KBM-7 (cell line): ENCODE measurements around the gene PSME3IP1.

Experiments used
- DNase-seq: peaks from one replicate; pipeline ENCODE4 v3.0.0-alpha.2; 2015
- in situ Hi-C: fragments of 300-500 bp; cut with MboI; formaldehyde crosslinking; loops from 2 replicates; pipeline ENCODE4 v1.14.3; 2020; ENCODE audit warnings: low sequenced_read_pairs, low pct_unique_long_range_greater_than_20kb, mixed read lengths

PSME3IP1 gene

GRCh38 chr16:57131351-57131970 lies 54.4 kb downstream of the PSME3IP1 start:
- in situ Hi-C loops: no loop called here
- DNase-seq: no peak

GRCh38 chr16:57130950-57131321 lies 54.9 kb downstream of the PSME3IP1 start:
- in situ Hi-C loops: no loop called here

DNA sequence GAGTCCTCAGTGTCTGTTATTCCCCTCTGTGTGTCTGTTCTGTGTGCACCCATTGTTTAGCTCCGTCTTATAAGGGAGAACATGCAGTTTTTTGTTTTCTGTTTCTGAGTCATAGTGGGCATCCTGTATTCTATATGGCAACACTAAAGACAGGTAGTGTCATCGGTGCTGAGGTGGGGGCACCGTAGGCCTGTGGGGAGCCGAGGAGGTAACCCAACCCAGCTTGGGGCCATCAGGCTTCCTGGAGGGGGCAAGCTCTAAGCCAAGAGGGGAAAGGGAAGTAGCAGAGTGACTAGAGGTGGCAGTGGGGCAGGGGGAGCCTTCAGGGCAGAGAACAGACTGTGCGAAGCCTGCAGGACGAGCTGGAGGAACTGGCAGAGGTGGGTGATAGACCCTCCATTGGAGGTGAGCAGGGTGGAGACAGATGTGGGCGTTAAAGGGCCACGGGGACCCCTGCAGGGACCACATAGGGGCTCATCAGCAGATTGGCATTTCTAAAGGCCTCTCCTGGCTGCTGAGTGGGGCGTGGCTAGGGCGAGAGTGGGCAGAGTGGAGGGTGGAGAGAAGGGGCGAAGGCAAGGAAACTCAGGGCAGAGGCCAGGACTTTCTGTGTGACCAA lies 57.0 kb downstream of the PSME3IP1 start:
- in situ Hi-C loops: no loop called here
- no peak for DNase-seq

More at GRCh38 chr16:57130950-57131321, 54.9 kb downstream of the PSME3IP1 start:
- DNase-seq: no peak

DNA sequence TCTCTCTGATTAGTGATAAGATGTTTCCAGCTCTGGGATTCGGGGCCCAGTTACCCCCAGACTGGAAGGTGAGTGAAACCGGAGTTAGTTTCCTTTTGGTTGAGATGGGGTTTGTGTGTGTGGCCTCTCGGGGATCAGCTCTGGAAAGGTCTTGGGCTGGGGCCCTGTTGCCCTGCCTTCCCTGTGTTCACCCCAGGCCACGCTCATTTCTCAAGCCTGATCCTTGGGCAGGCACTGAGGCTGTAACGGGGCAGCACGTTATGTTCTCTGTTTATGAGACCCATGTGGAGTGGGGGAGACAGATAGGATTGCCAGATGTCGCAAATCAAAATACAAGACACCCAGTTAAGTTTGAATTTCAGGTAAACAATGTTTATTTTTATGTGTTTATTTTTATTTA lies 58.0 kb downstream of the PSME3IP1 start:
- DNase-seq: no peak
- in situ Hi-C loops: no loop called here

DNA sequence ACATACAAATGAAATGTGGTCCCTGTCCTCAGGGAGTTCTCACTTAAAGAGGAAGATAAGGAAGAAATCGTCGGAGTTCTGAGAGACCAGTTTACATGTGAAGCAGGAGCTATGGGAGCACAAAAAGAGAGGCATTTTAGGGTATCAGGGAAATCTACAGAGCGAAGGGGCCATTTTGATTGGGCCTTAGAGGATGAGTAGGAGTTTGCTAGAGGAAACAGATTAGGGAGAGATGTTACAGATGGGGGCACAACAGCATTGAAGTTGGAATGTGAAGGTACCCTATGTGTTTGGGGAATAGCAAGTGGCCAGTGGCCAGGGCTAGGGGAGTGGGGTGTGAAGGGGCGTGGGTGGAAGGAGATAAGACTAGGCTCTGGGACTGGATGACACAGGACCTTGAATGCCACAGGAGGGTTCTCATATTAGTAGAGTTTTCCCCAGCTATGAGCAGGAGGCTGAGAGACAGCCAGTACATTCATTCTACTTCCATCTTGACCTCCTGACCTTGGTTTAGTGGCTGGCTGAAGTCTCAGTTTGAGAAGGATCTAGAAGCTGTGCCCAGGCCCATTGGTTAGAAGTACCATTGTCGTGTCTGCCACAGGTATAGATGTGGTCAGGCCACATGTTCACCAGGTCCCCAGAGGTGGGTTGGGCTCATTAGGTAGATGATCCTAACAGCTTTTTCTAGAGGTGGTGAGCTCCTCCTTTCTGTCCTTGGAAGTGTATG lies 58.6 kb downstream of the PSME3IP1 start:
- DNase-seq: no peak
- in situ Hi-C loops: no loop called here

- DNase-seq: no peak
- in situ Hi-C loops: no loop called here
These were observed 59.4 kb downstream of the PSME3IP1 start for GRCh38 chr16:57126411-57126810.

DNA sequence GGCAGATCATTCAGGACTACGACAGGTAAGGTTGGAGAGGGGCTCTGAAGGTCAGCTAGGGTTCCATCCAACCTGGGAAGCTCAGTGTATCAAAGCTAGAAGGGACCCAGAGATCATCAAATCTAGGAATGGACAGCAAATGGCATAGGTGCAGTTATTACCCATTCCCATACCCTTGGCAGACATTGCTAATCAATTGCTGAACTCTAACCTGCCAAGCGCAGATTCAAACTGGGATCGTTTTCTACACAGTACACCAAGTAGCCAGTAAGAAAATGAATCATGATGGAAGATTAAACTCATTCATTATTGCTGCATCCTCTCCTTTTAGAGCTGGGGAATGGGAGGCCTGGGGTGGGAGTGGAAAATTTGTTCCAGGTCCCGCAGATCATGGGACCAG lies 59.9 kb downstream of the PSME3IP1 start:
- in situ Hi-C loops: no loop called here
- DNase-seq: no peak

DNA sequence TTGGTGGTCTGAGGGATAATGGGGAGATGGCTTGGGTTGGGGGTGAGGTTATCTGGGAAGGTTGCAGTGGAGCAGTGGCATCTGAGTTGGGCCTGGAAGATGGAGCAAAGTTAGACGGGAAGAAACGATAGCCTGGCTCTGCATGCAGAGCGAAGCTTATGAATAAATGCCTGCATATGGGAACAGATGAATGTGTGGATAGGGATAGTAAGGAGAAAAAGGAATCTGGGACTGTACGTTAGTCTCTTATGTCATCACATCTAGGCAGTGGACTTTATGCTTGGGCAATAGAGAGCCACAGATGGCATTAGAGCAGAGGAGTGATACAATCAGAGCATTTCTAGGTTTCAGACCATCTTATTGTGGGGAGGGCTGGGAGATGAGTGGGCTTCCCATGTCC lies 60.5 kb downstream of the PSME3IP1 start:
- in situ Hi-C loops: no loop called here

DNA sequence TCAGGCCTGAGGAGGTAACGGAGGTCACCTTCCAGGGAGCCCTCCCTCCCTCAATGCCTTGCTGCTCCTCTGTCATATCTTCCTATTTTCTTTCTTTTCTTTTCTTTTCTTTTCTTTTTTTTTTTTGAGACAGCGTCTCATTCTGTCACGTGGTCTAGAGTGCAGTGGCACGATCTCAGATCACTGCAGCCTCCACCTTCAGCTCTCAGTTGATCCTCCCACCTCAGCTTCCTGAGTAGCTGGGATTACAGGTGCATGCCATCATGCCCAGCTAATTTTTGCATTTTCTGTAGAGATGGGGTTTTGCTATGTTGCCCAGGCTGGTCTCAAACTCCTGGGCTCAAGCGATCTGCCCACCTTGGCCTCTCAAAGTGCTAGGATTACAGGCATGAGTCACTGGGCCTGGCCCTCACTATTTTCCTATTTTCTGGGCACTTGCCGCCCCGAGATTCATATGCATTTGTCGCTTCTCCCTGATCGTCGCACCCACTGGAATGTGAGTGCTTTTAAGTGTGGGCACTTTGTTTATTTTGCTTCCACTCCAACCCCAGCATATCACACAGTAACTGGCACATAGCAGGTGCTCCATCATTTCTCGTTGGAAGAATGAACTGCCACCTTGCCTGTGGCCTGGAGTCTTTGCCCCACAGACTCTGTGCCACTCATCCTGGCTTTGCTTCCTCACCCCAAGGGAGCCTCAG lies 61.7 kb downstream of the PSME3IP1 start:
- DNase-seq: no peak
- in situ Hi-C loops: no loop called here

More for the DNA sequence above, 60.5 kb downstream of the PSME3IP1 start:
- no peak for DNase-seq

DNA sequence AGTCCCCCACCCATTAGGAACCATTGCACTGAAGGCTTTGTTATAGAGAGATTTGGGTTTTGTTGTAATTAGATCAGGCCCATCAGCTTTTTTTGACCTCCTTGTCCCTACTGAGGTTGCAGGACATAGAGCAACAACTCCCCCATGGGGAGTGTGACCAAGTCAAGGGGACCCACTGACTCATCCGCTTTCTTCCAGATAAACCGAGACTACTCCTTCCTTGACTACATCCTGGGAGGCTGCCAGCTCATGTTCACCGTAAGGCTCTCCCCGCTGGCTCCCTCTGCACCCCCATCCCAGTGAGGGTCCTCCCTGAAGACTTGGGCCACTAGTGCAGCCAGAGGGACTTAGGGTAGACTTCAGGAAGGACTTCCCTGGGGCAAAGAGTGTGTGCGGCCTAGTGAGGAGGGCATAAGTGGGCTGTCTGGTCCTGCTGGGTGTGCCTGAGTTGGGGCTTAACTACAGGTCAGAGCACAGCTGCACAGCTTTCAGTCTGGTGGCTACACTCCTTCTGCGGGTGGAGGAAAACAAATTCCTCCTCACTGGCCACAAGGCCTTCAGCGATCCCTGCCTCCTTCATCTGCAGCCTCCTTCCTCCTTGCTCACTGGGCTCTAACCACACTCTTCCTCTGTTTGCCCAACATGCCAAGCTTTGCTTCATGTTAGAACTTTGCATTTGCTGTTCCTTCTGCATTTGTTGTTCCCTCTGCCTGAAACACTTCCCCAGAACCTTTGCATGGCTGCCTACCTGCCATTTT lies 62.4 kb downstream of the PSME3IP1 start:
- no peak for DNase-seq
- in situ Hi-C loops: no loop called here

GRCh38 chr16:57118461-57119084 lies 67.3 kb downstream of the PSME3IP1 start:
- no peak for DNase-seq
- in situ Hi-C loops: no loop called here

DNA sequence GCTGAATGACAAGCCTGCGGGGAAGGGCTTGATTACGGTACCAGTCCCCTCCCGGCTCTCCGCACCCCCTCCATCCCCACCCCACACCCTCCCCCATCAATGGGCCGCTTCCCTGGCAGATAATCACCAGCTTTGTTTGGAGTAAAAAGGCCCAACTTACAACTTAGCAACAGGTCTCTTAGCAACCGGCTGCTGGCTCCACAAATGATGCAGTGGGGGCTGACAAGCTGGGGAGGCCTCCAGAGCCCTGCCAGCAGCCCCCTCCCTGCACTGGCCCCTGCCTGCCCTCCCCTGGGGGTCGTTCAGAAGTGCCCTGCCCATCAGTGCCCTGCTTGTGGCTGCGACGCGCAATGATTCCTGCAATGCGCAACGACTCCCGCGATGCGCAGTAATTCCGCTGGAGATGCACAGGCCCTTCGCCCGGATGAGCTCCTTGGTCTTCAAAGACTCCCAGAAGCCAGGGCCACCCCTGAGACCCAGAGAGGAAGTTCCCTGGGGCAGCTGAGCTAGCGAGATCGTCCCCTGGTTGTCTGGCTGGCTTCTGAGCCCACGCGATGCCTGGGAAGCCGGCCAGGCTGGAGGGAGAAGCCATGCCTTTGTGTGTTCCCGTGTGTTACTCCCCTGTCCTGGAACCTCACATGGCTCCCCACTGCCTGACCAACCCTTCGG lies 70.2 kb downstream of the PSME3IP1 start:
- no peak for DNase-seq
- in situ Hi-C loops: no loop called here

GRCh38 chr16:57115168-57115513 lies 70.7 kb downstream of the PSME3IP1 start:
- in situ Hi-C loops: no loop called here
- no peak for DNase-seq

DNA sequence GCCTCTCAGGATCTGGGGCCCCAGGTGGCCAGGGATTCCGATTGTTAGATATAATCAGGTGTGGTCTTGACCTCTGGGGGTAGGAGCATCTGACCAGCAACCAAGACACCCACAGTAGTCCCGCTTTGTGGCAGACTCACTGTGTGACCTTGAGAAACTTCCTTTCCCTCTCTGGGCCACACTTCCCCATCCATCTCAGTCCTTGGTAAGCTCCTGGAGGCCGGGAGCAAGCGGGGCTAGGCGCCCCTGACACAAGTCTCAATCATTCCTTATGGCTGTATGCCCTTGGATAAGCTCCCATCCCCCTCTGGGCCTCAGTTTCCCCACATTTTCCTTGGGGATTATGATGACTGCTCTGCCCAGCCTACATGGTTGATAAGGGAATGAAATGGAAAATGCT lies 72.2 kb downstream of the PSME3IP1 start:
- in situ Hi-C loops: no loop called here
- DNase-seq: no peak

- DNase-seq: no peak
- in situ Hi-C loops: no loop called here
These were observed 72.8 kb downstream of the PSME3IP1 start for GRCh38 chr16:57113042-57113453.

- in situ Hi-C loops: no loop called here
These were observed 73.3 kb downstream of the PSME3IP1 start for GRCh38 chr16:57112403-57113041.

GRCh38 chr16:57111420-57111819 lies 74.4 kb downstream of the PSME3IP1 start:
- in situ Hi-C loops: no loop called here
- DNase-seq: no peak

More at GRCh38 chr16:57112403-57113041, 73.3 kb downstream of the PSME3IP1 start:
- no peak for DNase-seq

DNA sequence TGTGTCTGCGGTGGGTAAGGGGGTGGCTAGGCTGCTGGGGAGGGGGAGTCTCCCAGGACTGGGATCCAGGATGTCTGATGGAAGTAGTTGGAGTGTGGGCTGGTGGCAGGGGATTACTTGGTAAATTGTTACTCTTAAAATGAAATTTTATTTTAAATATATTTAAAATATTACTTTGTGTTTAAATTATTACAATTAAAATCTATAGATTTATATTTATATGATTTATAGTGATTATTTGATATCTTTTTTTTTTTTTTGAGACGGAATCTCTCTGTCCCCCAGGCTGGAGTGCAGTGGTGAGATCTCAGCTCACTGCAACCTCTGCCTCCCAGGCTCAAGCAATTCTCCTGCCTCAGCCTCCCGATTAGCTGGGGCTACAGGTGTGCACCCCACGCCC lies 74.9 kb downstream of the PSME3IP1 start:
- in situ Hi-C loops: no loop called here
- no peak for DNase-seq
